Head of caudate nucleus (tissue), 42 donors: ENCODE results near the gene ASB1.

Experiments
- DNase-seq, 42 donors: peaks; one replicate each; pipeline versions ENCODE4 v3.0.0 to v3.0.0-alpha.2; 2020 to 2021; ENCODE audit warnings: mixed read lengths in 7 of 42
- intact Hi-C: fragments of 100-400 bp; cut with DNase I; formaldehyde crosslinking; loops from one replicate; pipeline ENCODE4 v1.15.0; 2022

ASB1 gene

DNA sequence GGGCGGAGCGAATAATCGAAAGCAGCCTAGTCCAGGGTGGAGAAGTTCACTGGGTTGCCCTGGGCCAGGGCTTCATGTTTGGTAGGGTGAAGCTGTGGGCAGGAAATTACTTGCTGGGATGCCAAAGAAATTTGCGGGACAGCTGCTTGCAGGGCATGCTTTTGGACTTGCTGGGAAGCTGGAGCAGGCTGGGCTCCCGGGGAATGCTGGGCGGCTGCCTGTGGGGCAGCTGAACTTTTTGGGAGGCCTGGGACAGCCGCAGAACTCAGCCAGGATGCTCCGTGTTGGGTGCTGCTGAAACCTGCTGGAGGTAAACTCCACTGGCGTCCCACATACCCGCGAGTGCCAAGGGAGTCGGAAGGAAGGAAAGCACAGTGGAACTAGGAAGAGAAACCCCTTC lies 31.9 kb downstream of the ASB1 start:
- peak in 1 of 42 donors; percentile 27 for DNase-seq
- intact Hi-C loops, result no loop called here

DNA sequence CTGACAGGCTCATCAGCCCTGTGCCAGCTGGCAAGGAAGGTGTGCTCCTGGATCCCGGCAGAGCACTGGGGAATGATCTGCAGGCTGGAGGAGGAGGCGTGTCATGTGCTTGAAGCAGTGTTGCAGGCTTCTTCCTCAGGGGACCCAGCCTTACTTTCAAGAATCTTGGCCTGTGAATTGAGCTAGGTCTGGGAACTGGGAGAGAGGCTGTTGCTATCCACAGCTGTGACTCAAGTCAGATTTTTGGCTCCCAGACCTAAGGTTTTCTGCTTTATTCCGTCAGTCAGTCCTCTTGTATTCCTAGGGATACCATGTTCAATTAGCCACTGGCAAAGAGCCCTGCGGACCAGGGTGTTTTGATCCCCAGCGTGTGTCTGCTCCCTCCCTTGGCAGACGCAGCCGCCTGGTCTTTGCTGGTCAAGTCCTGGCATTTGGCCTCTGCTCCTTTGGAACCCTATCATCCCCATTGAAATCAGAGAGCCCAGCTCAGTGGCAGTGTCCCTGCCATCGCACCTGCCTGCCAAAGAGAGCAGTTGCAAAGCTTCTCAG lies 32.4 kb downstream of the ASB1 start:
- intact Hi-C loops, result no loop called here
- peak in 22 of 42 donors; percentile 20 to 76 (median 46) for DNase-seq

GRCh38 chr2:238461051-238461450 lies 34.3 kb downstream of the ASB1 start:
- intact Hi-C loops, result no loop called here

DNA sequence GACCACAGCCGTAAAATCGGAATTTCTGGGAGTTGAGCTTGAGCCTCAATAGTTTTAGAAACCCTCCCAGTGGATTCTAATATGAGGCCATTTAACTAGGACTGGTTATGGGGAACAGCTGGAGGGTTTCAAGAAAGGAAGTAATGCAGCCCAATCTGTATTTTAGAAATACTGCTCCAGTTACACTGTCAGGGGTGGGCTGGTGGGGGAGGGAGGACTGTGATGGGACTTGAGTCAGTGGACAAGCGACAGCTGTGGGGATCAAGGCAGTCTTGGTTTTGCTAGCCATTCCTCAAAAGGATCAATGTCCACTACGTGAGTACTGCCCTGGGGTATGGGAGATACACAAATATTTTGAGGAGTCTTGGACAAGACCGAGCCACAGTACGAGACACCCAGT lies 34.8 kb downstream of the ASB1 start:
- intact Hi-C loops, result no loop called here
- DNase-seq, result no peak

More at GRCh38 chr2:238461051-238461450, 34.3 kb downstream of the ASB1 start:
- no peak for DNase-seq

GRCh38 chr2:238461916-238462315 lies 35.2 kb downstream of the ASB1 start:
- intact Hi-C loops, result no loop called here
- no peak for DNase-seq

- intact Hi-C loops, result no loop called here
- DNase-seq, result no peak
Measured at GRCh38 chr2:238462782-238463396, 36.2 kb downstream of the ASB1 start.

DNA sequence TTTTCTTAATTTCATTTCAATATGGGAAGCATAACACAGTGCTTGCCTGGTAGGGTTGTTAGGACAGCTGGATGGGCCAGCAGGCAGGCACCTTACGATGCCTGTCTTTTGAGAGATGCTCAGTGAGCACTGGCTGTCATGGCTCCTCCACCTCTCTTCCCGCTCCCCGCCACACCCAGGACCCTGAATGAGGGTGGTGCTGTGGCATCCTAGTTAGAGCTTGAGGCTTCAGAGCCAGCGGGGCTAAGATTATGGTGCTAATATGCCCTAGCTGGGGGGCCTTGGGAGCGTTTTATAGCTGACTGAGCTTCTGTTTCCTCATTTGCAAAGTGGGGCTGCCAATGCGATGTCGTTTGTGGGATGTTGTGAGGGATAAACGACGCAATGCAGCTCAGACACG lies 37.7 kb downstream of the ASB1 start:
- intact Hi-C loops, result no loop called here

GRCh38 chr2:238465487-238466242 lies 38.9 kb downstream of the ASB1 start:
- DNase-seq, result peak in 1 of 42 donors; percentile 27

More for the DNA sequence above, 37.7 kb downstream of the ASB1 start:
- DNase-seq, result peak in 1 of 42 donors; percentile 28

DNA sequence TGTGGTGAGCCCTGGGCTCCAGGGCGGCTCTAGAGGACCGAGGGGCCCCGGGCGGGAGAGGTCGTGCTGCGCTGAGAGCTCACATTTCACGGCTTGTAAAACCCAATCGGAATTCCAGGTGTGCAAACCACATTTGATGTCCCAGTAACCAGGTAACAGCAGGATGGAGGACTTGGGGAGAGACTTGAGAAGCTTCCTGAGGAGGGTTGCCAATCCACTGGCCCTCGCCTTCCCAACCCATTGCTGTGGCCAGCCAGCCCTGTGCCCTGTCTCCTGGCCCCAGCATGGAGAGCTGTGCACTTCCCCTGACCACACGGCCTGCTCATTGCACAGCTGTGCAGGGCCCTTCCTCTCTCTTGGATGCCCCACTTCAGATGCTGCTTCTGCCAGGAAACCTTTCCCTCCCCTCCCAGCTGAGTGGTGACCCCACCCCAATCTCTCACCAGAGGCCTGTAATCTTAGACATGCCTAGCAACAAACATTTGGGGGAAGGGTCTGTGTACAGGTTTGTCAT lies 39.6 kb downstream of the ASB1 start:
- peak in 1 of 42 donors; percentile 9 for DNase-seq
- intact Hi-C loops, result no loop called here

More at GRCh38 chr2:238465487-238466242, 38.9 kb downstream of the ASB1 start:
- intact Hi-C loops, result no loop called here

GRCh38 chr2:238467062-238467461 lies 40.3 kb downstream of the ASB1 start:
- DNase-seq, result peak in 1 of 42 donors; percentile 5
- intact Hi-C loops, result no loop called here

DNA sequence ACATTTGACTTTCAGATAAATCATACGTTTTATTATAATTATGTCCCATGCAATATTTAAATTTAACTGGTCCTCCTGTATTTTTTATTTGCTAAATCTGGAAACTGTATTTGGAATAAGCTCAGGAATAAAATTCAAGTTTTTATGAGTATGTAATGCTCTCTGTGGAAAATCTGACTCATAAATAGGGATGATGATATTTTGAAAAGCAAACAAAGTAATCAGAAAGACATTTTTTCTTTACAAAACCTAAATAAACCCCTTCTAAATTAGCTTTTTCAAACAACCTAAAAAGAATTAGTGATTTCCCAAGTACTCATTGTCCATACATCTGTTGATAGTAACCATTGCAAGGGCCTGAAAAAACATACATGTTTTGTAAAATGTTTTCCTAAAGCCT lies 41.1 kb downstream of the ASB1 start:
- intact Hi-C loops, result no loop called here

DNA sequence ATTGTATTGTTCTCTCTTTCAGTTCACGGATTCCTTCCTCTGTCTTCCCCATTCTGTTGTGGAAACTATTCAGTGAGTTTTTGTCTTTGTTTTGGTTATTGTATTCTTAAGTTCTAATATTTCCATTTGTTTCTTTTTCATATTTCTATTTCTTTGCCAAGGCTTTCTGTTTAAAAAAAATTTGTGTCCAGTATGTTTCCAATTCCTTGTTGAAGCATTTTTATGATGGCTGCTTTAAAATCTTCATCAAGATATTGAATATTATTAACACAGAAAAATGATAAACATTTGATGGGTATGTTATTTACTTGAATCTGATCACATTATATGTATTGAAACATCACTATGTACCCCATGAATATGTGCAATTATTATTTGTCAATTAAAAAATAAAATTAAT lies 42.4 kb downstream of the ASB1 start:
- intact Hi-C loops, result no loop called here

More for the DNA sequence above, 41.1 kb downstream of the ASB1 start:
- DNase-seq, result no peak

GRCh38 chr2:238473014-238473413 lies 46.3 kb downstream of the ASB1 start:
- no peak for DNase-seq
- intact Hi-C loops, result no loop called here

More for the DNA sequence above, 42.4 kb downstream of the ASB1 start:
- DNase-seq, result no peak

- no peak for DNase-seq
- intact Hi-C loops, result no loop called here
Measured at GRCh38 chr2:238473523-238473922, 46.8 kb downstream of the ASB1 start.

DNA sequence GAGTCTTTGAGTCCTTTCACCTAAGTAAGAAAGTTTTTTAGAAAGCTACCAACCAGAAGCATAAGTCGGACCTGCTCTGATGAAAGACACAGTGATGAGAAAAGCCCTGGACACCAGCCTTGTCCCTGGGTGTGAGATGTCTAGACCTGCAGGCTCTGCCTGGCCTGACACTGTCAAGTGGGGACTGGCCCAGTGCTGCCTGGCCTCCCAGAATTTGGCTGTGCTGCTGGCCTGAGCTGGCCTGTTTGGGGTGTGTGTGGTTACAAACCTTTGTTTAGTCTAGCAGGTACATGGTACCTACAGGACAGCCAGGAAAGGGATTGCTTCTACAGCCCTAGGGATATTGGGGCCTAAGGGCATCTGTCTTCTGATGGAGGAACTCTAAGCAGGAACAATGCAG lies 48.3 kb downstream of the ASB1 start:
- intact Hi-C loops, result no loop called here
- DNase-seq, result no peak

GRCh38 chr2:238475566-238475965 lies 48.8 kb downstream of the ASB1 start:
- intact Hi-C loops, result no loop called here
- no peak for DNase-seq

- intact Hi-C loops, result no loop called here
- DNase-seq, result peak in 1 of 42 donors; percentile 13
Measured at GRCh38 chr2:238476258-238476657, 49.5 kb downstream of the ASB1 start.

- DNase-seq, result no peak
- intact Hi-C loops, result no loop called here
Measured at GRCh38 chr2:238478216-238478615, 51.5 kb downstream of the ASB1 start.

GRCh38 chr2:238479847-238480246 lies 53.1 kb downstream of the ASB1 start:
- no peak for DNase-seq
- intact Hi-C loops, result no loop called here

DNA sequence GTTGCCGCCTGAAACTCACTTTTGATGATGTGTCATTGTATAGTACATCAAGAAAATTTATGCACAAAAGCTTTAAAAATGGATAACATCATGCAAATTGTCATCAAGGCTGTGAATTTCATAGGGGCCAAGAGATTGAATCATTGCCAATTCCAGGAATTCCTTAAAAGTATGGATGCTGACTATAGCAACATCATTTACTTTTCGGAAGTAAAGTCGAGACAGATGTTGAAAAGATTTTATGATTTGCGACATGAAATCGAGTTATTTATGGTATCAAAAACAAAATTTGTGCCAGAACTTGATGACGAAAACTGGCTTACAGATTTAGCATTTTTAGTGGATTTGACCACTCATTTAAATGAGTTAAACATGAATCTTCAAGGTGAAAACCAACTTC lies 56.3 kb downstream of the ASB1 start:
- no peak for DNase-seq
- intact Hi-C loops, result no loop called here
